Subcutaneous abdominal adipose tissue (tissue), 5 donors: Measurements from ENCODE around the gene GSTA4.

Experiments used
- H3K27ac ChIP-seq: one replicate; pipeline ENCODE4 v1.7.0; 2013; ENCODE audit warnings: low read depth, mild to moderate bottlenecking, inconsistent platforms, low read length, moderate library complexity
- H3K27me3 ChIP-seq, 5 donors: one replicate each; pipeline ENCODE4 v1.7.0; 2013; ENCODE audit warnings: low read length in 5 of 5, inconsistent platforms in 1 of 5; ENCODE audit not compliant: control insufficient read depth in 5 of 5, insufficient read depth in 4 of 5
- H3K36me3 ChIP-seq, 5 donors: one replicate each; pipeline ENCODE4 v1.7.0; 2013; ENCODE audit warnings: low read length in 5 of 5; ENCODE audit not compliant: control insufficient read depth in 5 of 5, insufficient read depth in 5 of 5
- H3K4me1 ChIP-seq, 5 donors: one replicate each; pipeline ENCODE4 v1.7.0; 2013; ENCODE audit warnings: low read length in 5 of 5, mild to moderate bottlenecking in 3 of 5, moderate library complexity in 1 of 5; ENCODE audit not compliant: control insufficient read depth in 5 of 5, insufficient read depth in 5 of 5
- H3K4me3 ChIP-seq, 5 donors: one replicate each; pipeline ENCODE4 v1.7.0; 2013; ENCODE audit warnings: low read length in 5 of 5, low read depth in 1 of 5
- H3K9ac ChIP-seq, 5 donors: one replicate each; pipeline ENCODE4 v1.7.0; 2013; ENCODE audit warnings: low read length in 5 of 5, mild to moderate bottlenecking in 4 of 5, moderate library complexity in 3 of 5
- H3K9me3 ChIP-seq, 5 donors: one replicate each; pipeline ENCODE4 v1.7.0; 2013; ENCODE audit warnings: low read length in 5 of 5; ENCODE audit not compliant: control insufficient read depth in 5 of 5
- donor health status: healthy.
- donor health status: healthy.
- donor health status: healthy.
- donor health status: healthy.
- donor health status: healthy.

GSTA4 gene

GRCh38 chr6:52998603-52999002 lies 3.5 kb upstream of the GSTA4 start:
- no peak overlapping the region for H3K27ac ChIP-seq
- H3K4me3 ChIP-seq, result no peak overlapping the region
- peaks cover 0 to 20% (median 17%) of the 10 kb centered on the region in 5 donors for H3K4me1 ChIP-seq
- H3K9ac ChIP-seq, result no peak overlapping the region
- peaks cover 5 to 15% (median 8%) of the 10 kb centered on the region in 5 donors for H3K36me3 ChIP-seq
- H3K27me3 ChIP-seq, result no peaks in the 10 kb centered on the region
- no peaks in the 10 kb centered on the region for H3K9me3 ChIP-seq

GRCh38 chr6:52995913-52996645 lies 995 bp upstream of the GSTA4 start:
- no peaks in the 10 kb centered on the region for H3K27me3 ChIP-seq
- peaks cover 0 to 32% (median 25%) of the 10 kb centered on the region in 5 donors for H3K4me1 ChIP-seq
- no peak overlapping the region for H3K9ac ChIP-seq
- H3K27ac ChIP-seq, result peak overlapping the region; percentile 56
- no peaks in the 10 kb centered on the region for H3K9me3 ChIP-seq
- H3K4me3 ChIP-seq, result peak overlapping the region in 4 of 5 donors; percentile 28 to 50 (median 42)
- H3K36me3 ChIP-seq, result no peaks in the 10 kb centered on the region

GRCh38 chr6:52994839-52995088 lies 320 bp downstream of the GSTA4 start:
- Histone ChIP-seq H3K9me3 (no peaks in the 10 kb centered on the region), H3K27ac (peak overlapping the region; percentile 96), H3K27me3 (no peaks in the 10 kb centered on the region), H3K4me3 (peak overlapping the region; percentile 71 to 92 (median 79)), H3K4me1 (peaks cover 0 to 32% (median 25%) of the 10 kb centered on the region in 5 donors), H3K36me3 (peaks cover 0 to 4% (median 0%) of the 10 kb centered on the region in 5 donors), H3K9ac (peak overlapping the region; percentile 50 to 93 (median 85))

GRCh38 chr6:52994031-52994838 lies 849 bp downstream of the GSTA4 start:
- peak overlapping the region; percentile 96 for H3K27ac ChIP-seq
- peak overlapping the region; percentile 50 to 93 (median 85) for H3K9ac ChIP-seq
- peak overlapping the region; percentile 65 to 87 (median 74) for H3K4me3 ChIP-seq
- H3K4me1 ChIP-seq, result peaks cover 0 to 32% (median 25%) of the 10 kb centered on the region in 5 donors
- peaks cover 0 to 7% (median 0%) of the 10 kb centered on the region in 5 donors for H3K36me3 ChIP-seq
- no peaks in the 10 kb centered on the region for H3K9me3 ChIP-seq
- H3K27me3 ChIP-seq, result no peaks in the 10 kb centered on the region

- peak overlapping the region; percentile 96 for H3K27ac ChIP-seq
- peak overlapping the region in 4 of 5 donors; percentile 12 to 93 (median 82) for H3K9ac ChIP-seq
Observed at GRCh38 chr6:52992980-52993920, 1.8 kb downstream of the GSTA4 start.

GRCh38 chr6:52990342-52990741 lies 4.7 kb downstream of the GSTA4 start:
- no peak overlapping the region for H3K27ac ChIP-seq
- peaks cover 1 to 8% (median 3%) of the 10 kb centered on the region in 5 donors for H3K36me3 ChIP-seq
- H3K27me3 ChIP-seq, result no peaks in the 10 kb centered on the region
- no peak overlapping the region for H3K4me3 ChIP-seq
- no peaks in the 10 kb centered on the region for H3K9me3 ChIP-seq
- H3K9ac ChIP-seq, result no peak overlapping the region
- H3K4me1 ChIP-seq, result peaks cover 0 to 25% (median 19%) of the 10 kb centered on the region in 5 donors

More at GRCh38 chr6:52992980-52993920, 1.8 kb downstream of the GSTA4 start:
- Histone ChIP-seq H3K4me1 (peaks cover 0 to 32% (median 25%) of the 10 kb centered on the region in 5 donors), H3K36me3 (peaks cover 0 to 7% (median 0%) of the 10 kb centered on the region in 5 donors), H3K4me3 (peak overlapping the region in 4 of 5 donors; percentile 65 to 87 (median 76)), H3K9me3 (no peaks in the 10 kb centered on the region), H3K27me3 (no peaks in the 10 kb centered on the region)

- Histone ChIP-seq H3K4me3 (no peak overlapping the region), H3K27me3 (no peaks in the 10 kb centered on the region), H3K4me1 (no peaks in the 10 kb centered on the region), H3K36me3 (peaks cover 29 to 43% (median 36%) of the 10 kb centered on the region in 5 donors), H3K9ac (no peak overlapping the region), H3K27ac (no peak overlapping the region), H3K9me3 (no peaks in the 10 kb centered on the region)
Observed at GRCh38 chr6:52985228-52985627, 9.9 kb downstream of the GSTA4 start.

- H3K27me3 ChIP-seq, result no peaks in the 10 kb centered on the region
- H3K9ac ChIP-seq, result no peak overlapping the region
- no peak overlapping the region for H3K27ac ChIP-seq
- H3K4me3 ChIP-seq, result no peak overlapping the region
- H3K9me3 ChIP-seq, result no peaks in the 10 kb centered on the region
- no peaks in the 10 kb centered on the region for H3K4me1 ChIP-seq
- H3K36me3 ChIP-seq, result peaks cover 29 to 43% (median 36%) of the 10 kb centered on the region in 5 donors
Observed at GRCh38 chr6:52984247-52984646, 10.8 kb downstream of the GSTA4 start.

- Histone ChIP-seq H3K36me3 (peaks cover 29 to 43% (median 36%) of the 10 kb centered on the region in 5 donors), H3K9me3 (no peaks in the 10 kb centered on the region)
Observed at GRCh38 chr6:52983159-52983848, 11.8 kb downstream of the GSTA4 start.

More at GRCh38 chr6:52983159-52983848, 11.8 kb downstream of the GSTA4 start:
- Histone ChIP-seq H3K4me1 (no peaks in the 10 kb centered on the region), H3K9ac (no peak overlapping the region), H3K27ac (no peak overlapping the region), H3K27me3 (no peaks in the 10 kb centered on the region), H3K4me3 (no peak overlapping the region)
